Measurements from ENCODE around the gene INTS1.

The INTS1 gene

DNA sequence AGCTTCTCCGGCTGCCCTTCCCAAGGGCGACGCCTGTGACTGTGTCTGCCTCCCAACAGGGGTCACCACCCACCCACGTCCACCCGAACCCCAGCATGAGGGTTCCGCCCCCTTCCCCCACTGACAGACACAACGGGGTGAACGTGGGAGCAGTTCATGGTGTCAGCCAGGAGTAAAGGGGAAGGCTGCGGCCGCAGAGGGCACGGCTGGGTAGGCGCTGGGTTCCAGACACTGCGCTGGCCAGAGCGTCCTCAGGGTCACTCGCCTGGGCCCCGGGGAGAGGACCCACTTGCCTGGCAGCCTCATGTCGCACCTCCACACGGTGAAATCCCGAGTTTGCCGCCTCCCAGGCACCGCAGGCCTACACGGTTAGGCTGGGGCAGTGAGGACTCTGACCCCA, 21.1 kb downstream of the INTS1 start:
- Histone ChIP-seq H3F3A (ENCODE audit: insufficient read depth, low read length) (no peaks in the 10 kb centered on the region), H3K9ac (ENCODE audit: low read length) (no peak overlapping the region), H3K9me3 (replicated peaks; ENCODE audit: insufficient read depth, low read length) (no peaks in the 10 kb centered on the region), H3K4me3 (ENCODE audit: low read length) (no peak overlapping the region), H3K27me3 (replicated peaks; ENCODE audit: insufficient read depth, low read length) (no peaks in the 10 kb centered on the region), H2AFZ (ENCODE audit: low read length) (no peak overlapping the region), H3K4me1 (ENCODE audit: low read length) (no peaks in the 10 kb centered on the region), H3K36me3 (replicated peaks; ENCODE audit: insufficient read depth, low read length) (no peaks in the 10 kb centered on the region), H3K4me2 (ENCODE audit: low read depth, low read length) (no peak overlapping the region), H4K20me1 (ENCODE audit: insufficient read depth, low read length) (no peaks in the 10 kb centered on the region), H3K27ac (ENCODE audit: low read length) (no peak overlapping the region), H3K9me2 (replicated peaks; ENCODE audit: insufficient read depth, low read length) (no peaks in the 10 kb centered on the region), H3K79me2 (ENCODE audit: low read length) (no peaks in the 10 kb centered on the region)
- no peak for DNase-seq
- TF ChIP-seq EZH2 (optimal IDR thresholded peaks at IDR 0.05; ENCODE audit: low read depth, low read length) (no peak), EZH2phosphoT487 (IDR thresholded peaks at IDR 0.05; ENCODE audit: low read length) (no peak)
- TF ChIP-seq, protein P1, sequence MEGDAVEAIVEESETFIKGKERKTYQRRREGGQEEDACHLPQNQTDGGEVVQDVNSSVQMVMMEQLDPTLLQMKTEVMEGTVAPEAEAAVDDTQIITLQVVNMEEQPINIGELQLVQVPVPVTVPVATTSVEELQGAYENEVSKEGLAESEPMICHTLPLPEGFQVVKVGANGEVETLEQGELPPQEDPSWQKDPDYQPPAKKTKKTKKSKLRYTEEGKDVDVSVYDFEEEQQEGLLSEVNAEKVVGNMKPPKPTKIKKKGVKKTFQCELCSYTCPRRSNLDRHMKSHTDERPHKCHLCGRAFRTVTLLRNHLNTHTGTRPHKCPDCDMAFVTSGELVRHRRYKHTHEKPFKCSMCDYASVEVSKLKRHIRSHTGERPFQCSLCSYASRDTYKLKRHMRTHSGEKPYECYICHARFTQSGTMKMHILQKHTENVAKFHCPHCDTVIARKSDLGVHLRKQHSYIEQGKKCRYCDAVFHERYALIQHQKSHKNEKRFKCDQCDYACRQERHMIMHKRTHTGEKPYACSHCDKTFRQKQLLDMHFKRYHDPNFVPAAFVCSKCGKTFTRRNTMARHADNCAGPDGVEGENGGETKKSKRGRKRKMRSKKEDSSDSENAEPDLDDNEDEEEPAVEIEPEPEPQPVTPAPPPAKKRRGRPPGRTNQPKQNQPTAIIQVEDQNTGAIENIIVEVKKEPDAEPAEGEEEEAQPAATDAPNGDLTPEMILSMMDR (IDR thresholded peaks at IDR 0.05; ENCODE audit: low read length), result no peak

DNA sequence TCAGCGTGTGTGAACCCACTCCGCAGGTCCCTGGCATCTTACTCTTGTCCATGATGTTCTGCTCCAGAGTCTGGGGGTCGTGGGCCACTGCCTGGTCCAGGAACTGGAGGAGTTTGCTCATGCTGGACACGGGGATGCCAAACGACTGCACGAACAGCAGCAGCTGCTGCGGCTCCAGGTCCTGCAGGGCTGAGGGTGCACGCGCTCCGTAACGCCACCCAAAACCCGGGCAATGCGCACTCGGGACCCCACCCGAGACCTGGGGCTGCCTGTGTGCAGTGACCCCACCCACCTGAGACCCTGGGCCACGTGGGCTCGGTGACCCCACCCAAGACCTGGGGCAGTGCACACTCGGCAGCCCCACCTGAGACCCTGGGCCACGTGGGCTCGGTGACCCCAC, 22.9 kb downstream of the INTS1 start:
- Histone ChIP-seq H3K4me2 (ENCODE audit: low read depth, low read length) (no peak overlapping the region), H4K20me1 (ENCODE audit: insufficient read depth, low read length) (no peaks in the 10 kb centered on the region), H3K4me3 (ENCODE audit: low read length) (no peak overlapping the region), H3K9me2 (replicated peaks; ENCODE audit: insufficient read depth, low read length) (no peaks in the 10 kb centered on the region), H3F3A (ENCODE audit: insufficient read depth, low read length) (no peaks in the 10 kb centered on the region), H3K27ac (ENCODE audit: low read length) (no peak overlapping the region), H2AFZ (ENCODE audit: low read length) (no peak overlapping the region), H3K4me1 (ENCODE audit: low read length) (no peaks in the 10 kb centered on the region), H3K36me3 (replicated peaks; ENCODE audit: insufficient read depth, low read length) (no peaks in the 10 kb centered on the region), H3K27me3 (replicated peaks; ENCODE audit: insufficient read depth, low read length) (no peaks in the 10 kb centered on the region), H3K9ac (ENCODE audit: low read length) (no peak overlapping the region), H3K79me2 (ENCODE audit: low read length) (no peaks in the 10 kb centered on the region), H3K9me3 (replicated peaks; ENCODE audit: insufficient read depth, low read length) (no peaks in the 10 kb centered on the region)
- no peak for DNase-seq
- TF ChIP-seq EZH2phosphoT487 (IDR thresholded peaks at IDR 0.05; ENCODE audit: low read length), result no peak
- no peak for TF ChIP-seq EZH2 (optimal IDR thresholded peaks at IDR 0.05; ENCODE audit: low read depth, low read length)
- TF ChIP-seq, protein P1 (IDR thresholded peaks at IDR 0.05; ENCODE audit: low read length), result no peak

DNA sequence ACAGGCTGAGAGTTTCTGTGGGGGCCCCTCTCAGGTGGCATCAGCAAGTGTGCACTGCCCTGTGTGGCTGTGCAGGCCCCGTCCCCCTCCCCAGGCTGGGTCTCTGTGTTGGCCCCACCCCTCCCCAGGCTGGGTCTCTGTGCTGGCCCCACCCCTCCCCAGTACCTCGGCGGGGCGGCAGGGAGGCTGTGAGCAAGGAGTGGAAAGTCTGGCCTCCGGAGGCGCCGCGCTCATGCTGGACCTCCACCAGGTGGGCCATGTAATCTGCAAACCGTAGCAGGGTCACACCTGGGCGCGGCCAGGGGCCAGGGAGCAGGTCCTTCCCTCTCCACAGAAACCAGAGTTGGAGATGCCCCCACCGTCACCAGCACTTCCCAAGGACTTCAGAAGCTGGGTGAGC, 23.5 kb downstream of the INTS1 start:
- TF ChIP-seq, protein P1 (IDR thresholded peaks at IDR 0.05; ENCODE audit: low read length), result no peak
- no peak for TF ChIP-seq EZH2 (optimal IDR thresholded peaks at IDR 0.05; ENCODE audit: low read depth, low read length)
- no peak for TF ChIP-seq EZH2phosphoT487 (IDR thresholded peaks at IDR 0.05; ENCODE audit: low read length)
- Histone ChIP-seq H3K4me1 (ENCODE audit: low read length) (no peaks in the 10 kb centered on the region), H3K79me2 (ENCODE audit: low read length) (no peaks in the 10 kb centered on the region), H3K9ac (ENCODE audit: low read length) (no peak overlapping the region), H3K4me3 (ENCODE audit: low read length) (no peak overlapping the region), H3K9me2 (replicated peaks; ENCODE audit: insufficient read depth, low read length) (no peaks in the 10 kb centered on the region), H3K27me3 (replicated peaks; ENCODE audit: insufficient read depth, low read length) (no peaks in the 10 kb centered on the region), H4K20me1 (ENCODE audit: insufficient read depth, low read length) (no peaks in the 10 kb centered on the region), H3K9me3 (replicated peaks; ENCODE audit: insufficient read depth, low read length) (no peaks in the 10 kb centered on the region), H2AFZ (ENCODE audit: low read length) (no peak overlapping the region), H3F3A (ENCODE audit: insufficient read depth, low read length) (no peaks in the 10 kb centered on the region), H3K4me2 (ENCODE audit: low read depth, low read length) (no peak overlapping the region), H3K36me3 (replicated peaks; ENCODE audit: insufficient read depth, low read length) (no peaks in the 10 kb centered on the region), H3K27ac (ENCODE audit: low read length) (no peak overlapping the region)
- DNase-seq, result no peak

All from MM.1S (cell line).